CD4-positive, alpha-beta T cell treated with Interleukin-6 at 100 ng/mL for 8 hours (primary cell): Measurements from ENCODE around the gene ATF6.

Source experiments
- DNase-seq: peaks from one replicate; pipeline ENCODE4 v3.0.0-alpha.2; 2020; ENCODE audit warnings: mixed read lengths, low spot score

ATF6 gene

GRCh38 chr1:161834967-161835550, 68.9 kb downstream of the ATF6 start:
- no peak for DNase-seq

DNA sequence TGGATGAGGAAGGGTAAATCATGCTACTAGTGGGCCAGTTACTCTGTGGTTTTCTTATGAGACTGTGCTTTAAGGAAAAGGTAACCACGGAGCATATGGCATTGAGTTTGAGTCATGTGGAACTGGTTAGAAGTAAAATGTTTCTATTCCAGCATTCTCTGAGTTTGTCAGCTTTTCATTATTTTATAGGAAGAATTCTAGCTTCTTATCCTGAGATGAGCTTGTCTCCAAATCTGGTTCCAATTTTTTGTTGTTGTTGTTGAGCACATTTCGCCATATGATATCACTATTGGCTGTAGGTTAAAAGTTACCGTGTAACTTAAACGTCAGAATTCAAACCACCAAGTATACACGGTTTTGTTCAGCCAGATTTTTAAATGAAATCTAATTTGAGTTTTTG, 69.9 kb downstream of the ATF6 start:
- DNase-seq, result no peak

GRCh38 chr1:161838362-161838761, 72.2 kb downstream of the ATF6 start:
- DNase-seq, result no peak

- no peak for DNase-seq
These were observed 72.8 kb downstream of the ATF6 start for GRCh38 chr1:161838885-161839284.

- no peak for DNase-seq
These were observed 73.5 kb downstream of the ATF6 start for GRCh38 chr1:161839591-161839990.

- no peak for DNase-seq
These were observed 74.2 kb downstream of the ATF6 start for GRCh38 chr1:161840363-161840762.

DNA sequence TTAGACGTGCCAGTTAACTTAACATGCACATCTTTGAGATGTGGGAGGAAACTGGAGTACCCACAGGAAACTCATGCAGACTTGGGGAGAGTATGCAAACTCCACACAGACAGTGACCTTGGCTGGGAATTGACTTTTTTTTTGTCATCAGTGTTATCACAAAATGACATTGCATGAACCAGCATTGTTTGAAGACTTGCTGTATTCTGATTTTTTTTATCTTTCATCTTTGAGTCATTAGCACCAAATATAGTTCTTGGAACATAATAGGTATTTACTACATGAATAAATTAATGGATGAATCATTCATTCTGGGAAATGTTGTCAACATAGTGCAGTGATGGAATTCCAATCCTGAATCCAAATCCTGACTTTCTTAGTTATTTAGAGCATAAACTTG, 77.0 kb downstream of the ATF6 start:
- no peak for DNase-seq

DNA sequence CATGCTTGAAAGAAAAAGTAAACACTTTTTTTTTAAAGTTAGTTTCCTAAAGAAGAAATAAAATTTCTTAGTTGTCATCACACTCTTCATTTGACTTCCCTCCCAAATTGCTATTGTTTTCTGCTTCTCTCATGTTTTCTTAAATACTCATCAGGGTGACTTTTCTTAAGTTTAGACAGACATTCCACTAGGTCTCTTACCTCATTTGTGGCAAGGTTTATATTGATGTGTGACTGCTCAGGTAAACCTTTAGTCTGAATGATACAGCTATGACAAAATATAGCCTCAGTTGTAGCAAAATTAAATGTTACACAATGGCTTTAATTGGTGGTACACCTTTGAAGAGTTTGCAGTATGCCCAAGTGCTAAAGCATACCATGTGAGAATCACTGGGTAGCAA, 78.6 kb downstream of the ATF6 start:
- no peak for DNase-seq

DNA sequence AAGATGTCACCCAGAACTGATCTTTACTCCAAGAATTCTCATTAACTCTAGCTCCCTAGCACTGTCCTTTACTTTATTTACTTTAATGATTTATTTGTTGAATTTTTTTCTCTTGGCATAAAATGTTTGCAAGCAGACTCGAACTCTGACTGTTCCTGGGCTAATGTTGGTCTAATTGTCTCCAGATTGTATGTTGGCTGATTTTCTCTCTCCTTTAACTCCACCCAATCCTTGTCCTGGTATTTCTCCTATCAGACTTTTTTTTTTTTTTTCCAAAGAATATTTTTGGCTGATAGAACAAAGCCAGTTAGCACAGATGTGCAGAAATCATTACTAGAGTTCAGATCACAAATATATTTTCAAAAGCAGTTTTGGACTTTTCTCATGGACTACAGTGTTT, 82.6 kb downstream of the ATF6 start:
- no peak for DNase-seq

DNA sequence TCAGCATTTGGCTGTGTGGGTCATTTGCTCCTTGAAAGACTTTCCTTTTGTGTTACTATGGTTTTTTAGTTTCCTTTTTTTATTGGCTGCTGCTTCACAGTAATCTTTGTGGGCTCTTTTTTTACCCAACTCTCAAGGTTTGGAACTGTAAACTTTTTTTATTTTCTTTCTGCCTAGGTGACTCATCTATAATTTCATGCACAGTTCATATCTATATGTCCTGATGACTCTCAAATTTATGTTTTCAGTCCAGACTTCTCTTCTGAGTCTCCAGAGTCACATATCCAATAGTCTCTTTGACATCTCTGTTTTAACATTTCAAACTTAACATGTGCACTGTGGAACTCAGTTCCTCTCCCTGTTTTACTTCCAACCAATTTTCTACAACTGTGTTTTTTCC, 83.4 kb downstream of the ATF6 start:
- DNase-seq, result no peak

GRCh38 chr1:161855260-161855659, 89.1 kb downstream of the ATF6 start:
- DNase-seq, result no peak

- no peak for DNase-seq
These were observed 92.2 kb downstream of the ATF6 start for GRCh38 chr1:161858271-161858670.

GRCh38 chr1:161863549-161863948, 97.4 kb downstream of the ATF6 start:
- DNase-seq, result no peak

- no peak for DNase-seq
These were observed 98.5 kb downstream of the ATF6 start for GRCh38 chr1:161864577-161864976.

DNA sequence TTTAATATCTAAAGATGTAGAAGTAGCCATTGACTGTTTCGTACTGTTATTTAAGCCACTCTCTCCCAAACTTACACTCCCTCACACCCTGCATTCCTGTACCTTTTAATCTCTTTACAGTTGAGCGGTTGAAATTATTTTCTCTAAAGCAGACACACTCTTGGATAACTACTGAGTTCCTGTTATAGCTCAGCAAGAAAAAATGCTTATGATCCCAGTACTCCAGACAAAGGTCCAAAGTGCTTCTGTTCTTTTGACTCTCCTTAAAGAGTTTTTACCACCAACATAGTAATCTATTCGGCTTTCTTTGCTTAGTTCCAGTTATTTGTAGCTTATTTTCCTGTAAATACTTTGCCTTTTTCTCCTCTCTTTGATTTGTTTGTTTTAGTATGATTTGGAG, 100.1 kb downstream of the ATF6 start:
- no peak for DNase-seq

DNA sequence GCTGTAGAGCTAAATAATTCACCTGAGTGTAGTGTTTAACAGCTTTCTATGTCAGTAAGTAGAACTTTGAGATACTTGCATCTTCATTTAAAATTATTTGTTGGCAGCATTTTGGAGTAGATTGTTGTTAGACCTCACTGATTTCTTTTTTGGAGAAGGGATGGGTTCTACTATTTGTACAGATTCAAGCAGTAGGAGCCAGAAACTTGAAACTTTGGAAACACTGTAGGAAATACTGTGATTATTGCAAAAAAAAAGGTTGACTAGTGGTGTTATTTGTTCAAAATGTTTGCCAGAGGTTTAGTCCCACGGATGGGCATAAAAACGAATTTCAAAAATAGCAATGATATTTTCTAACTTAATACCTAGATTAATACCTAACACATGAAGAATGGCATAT, 102.7 kb downstream of the ATF6 start:
- no peak for DNase-seq

DNA sequence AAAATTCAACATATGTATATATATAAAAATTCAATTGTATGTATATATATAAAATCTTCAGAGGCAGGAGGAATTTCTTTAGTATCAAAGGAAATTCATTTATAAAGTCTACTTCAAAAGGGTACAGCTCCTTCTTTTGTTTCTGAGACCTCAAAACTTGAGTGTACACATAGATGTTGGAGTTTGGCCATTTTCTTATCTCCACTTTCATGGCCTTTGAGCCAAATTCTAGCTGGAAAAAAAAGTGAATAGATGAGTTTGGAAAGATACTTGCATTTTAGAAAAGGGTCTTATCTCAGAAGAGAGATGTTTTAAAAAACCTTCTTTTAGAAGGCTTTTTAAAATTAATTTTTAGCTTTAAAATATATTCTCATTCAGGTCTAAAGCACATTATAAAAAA, 103.2 kb downstream of the ATF6 start:
- DNase-seq, result no peak

- DNase-seq, result no peak
These were observed 106.4 kb downstream of the ATF6 start for GRCh38 chr1:161872506-161872905.

DNA sequence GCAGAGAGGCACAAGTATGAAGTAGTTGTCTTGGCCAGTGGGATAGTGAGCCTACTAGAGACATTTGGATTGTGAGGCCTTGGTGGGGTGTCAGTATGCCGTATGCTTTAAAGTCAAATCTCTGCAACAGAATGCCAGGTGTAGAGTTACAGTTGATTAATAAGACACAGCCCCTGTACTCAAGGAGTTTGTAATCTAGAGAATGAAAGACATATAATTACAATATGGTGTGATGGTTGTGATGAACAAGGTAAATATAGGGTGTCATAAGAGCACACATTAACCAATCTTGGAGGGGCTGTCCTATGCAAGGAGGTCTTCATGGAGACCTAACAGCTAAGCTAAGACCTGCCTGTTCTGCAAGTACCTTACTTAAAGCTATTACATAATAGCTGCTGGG, 113.1 kb downstream of the ATF6 start:
- DNase-seq, result no peak

DNA sequence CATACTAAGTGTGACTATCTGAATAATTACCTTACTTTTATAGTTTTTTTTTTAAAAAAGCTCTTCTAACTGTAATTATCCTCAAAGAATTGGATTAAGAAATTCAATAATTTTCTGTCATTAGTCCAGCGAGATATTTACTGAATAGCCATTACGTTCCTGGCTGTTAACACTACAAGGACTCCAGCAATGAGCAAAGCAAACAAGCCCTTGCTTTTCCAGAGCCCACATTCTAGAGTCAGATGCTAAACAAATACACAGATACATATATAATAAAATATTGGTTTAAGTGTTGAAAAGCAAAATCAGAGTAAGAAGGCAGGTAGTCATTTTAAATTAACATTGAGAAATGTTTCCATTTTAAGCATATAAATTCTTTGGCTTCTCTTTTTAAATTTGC, 118.4 kb downstream of the ATF6 start:
- no peak for DNase-seq

GRCh38 chr1:161885003-161885402, 118.9 kb downstream of the ATF6 start:
- no peak for DNase-seq

DNA sequence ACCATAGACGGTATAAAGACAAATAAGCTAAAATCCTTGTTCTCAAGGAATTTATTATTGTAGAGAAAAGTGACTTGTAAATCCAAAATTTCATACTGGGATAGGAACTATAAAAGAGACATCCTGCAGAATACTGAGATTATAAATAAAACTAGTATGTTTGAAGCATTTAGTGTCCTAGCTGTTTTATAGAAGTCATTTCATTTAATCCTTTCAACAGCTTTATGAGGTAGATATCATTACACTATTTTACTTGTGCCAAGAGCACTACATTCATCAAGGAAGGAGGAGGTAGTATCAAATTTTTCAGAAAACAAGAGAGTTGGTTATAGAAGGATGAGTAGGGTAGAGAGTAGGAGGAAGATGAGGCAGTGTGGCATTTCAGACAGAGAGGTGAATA, 119.6 kb downstream of the ATF6 start:
- no peak for DNase-seq

DNA sequence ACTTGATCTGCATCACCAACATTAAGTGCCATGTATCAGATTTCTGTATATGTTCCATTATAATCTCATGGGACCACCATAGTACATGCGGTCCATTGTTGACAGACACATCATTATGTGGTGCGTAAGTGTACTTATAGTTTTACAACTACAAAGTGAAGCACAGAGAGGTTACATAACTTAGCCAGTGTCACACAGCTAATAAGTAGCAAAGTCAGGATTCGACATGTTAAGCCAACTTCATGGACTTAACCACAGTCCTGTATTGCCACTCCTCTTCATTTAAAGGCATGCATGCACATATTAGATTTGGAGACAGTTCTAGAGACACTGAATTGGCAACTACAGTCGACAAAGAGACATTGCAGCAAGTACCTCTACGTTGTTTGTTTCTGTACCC, 120.5 kb downstream of the ATF6 start:
- DNase-seq, result no peak

DNA sequence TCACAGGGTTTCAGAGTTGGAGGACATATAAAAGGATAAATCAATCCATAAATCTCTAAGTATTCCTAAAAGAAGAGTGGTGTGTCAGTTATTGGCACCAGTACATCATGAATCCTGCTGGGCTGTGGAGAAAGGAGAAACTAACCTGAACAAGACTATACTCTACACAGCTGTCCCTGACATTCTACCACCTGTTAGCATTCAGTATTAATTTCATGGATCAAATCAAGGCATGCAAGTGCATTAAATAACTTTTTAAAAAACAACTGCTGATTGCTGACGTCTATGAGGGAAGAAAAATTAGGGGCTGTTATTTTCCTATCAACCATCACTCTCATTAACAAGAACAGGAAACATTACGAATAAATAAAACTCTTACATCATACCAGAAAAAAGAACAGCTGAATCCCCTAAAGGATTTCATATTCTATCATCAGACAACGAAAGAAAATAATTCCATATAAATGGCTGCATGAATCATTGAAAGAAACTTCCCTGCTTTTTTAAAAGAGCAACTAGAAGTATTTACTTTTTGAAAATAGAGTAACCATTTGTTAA, 121.7 kb downstream of the ATF6 start:
- no peak for DNase-seq

DNA sequence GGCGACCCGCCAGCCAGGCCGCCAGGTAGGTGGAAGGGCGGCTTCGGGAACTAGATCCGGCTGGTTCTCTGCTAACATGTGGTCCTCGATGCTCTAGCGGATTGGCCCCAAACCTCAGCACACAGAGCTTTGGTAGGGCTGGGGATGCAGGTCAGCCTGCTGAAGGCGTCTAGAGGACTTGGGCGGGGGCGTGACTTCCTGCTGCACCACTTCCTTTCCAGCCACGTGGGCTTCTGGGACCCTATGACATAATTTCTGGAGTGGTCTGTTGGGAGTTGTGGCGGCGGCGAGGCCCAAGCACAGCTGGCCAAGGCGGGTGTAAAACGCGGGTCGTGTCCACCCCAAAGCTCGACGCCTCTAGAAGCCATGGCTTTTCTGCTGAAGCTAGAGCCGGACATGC, 124.5 kb downstream of the ATF6 start:
- no peak for DNase-seq
